ENCODE data around the gene NPAS3.
A peak's percentile ranks its signal among the peaks of the same experiment; 100 is the strongest.

The NPAS3 gene

GRCh38 chr14:33774723-33775470 is 836.2 kb downstream of the NPAS3 start:
- no peak for DNase-seq

DNA sequence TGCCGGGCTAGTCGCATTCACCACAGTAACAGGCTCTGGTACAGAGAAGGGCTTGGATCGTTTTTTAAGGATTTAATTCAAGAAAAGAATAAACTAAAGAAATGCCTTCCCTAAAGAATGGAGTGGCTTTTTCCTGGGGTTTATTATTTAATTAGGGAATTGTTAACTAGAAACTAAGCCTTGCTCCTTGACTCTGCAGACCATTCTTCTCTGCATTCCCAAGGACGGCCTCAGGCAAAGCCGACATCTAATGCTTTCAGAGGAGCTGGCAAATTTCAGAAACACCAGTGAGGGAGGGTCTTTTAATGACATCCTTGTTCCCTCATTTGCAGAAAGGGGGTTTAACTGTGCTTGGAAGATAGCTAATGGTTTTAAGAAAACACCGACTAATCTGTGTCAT is 838.2 kb downstream of the NPAS3 start:
- DNase-seq, result no peak

DNA sequence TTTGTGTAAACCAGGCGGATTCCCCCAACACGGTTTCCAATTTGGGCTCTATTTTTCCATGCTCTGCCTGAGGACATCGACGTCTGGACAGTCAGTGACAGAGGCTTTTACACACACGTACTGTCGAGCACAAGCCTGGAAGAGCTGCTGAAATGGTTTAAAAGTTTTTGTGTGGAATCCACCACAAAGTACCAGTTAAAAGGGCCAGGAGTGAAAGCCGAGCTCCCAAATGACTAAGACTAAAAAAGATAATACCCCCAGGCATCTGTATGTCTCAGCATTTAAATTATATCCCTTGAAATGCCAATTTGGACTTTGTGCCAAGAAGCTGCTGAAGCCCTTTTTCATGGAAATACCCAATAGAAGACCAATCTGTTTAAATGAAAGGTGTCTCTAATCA is 839.0 kb downstream of the NPAS3 start:
- no peak for DNase-seq

DNA sequence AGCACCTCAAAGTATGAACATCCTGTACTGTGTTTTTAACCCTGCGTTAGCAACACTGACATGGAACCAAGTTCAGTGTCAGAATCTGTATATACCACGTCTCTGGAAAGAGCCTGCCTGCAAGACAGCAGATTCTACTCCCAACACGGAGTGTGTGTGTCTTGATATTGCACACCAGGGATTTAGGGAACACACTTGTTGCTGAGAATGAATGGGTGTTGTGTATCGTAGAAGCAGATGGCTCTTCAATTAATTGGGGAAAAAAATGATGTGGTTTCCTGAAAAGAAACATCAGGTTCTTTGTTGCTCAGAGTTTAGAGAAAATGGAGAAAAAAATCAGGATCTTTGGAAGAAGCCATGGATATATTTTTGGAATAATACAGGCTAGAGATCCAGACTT is 841.4 kb downstream of the NPAS3 start:
- DNase-seq, result no peak

- DNase-seq, result no peak
These were observed 842.6 kb downstream of the NPAS3 start for GRCh38 chr14:33781236-33781635.

GRCh38 chr14:33782923-33783322 is 844.2 kb downstream of the NPAS3 start:
- DNase-seq, result no peak

GRCh38 chr14:33786091-33786825 is 847.6 kb downstream of the NPAS3 start:
- DNase-seq, result no peak

- DNase-seq, result no peak
These were observed 849.5 kb downstream of the NPAS3 start for GRCh38 chr14:33788161-33788560.

DNA sequence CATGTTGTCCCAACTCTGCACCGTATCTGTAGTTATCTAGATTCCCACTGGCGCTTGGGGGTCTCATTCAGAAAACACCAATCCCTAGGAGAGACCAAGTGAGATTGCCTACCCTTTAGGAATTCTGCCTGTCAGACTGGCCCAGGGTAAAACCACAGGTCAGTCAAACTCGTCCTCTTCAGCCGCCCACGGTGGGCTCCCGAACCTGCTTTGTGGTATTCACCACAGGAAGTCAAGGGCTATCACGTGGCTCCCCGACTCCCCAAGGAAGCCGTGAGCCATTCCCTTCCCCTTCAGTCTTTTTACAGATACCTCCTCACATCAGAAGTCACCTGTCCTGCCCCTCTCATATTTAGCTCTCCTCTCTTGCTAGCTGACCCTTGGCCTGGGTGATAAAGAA is 852.3 kb downstream of the NPAS3 start:
- no peak for DNase-seq

DNA sequence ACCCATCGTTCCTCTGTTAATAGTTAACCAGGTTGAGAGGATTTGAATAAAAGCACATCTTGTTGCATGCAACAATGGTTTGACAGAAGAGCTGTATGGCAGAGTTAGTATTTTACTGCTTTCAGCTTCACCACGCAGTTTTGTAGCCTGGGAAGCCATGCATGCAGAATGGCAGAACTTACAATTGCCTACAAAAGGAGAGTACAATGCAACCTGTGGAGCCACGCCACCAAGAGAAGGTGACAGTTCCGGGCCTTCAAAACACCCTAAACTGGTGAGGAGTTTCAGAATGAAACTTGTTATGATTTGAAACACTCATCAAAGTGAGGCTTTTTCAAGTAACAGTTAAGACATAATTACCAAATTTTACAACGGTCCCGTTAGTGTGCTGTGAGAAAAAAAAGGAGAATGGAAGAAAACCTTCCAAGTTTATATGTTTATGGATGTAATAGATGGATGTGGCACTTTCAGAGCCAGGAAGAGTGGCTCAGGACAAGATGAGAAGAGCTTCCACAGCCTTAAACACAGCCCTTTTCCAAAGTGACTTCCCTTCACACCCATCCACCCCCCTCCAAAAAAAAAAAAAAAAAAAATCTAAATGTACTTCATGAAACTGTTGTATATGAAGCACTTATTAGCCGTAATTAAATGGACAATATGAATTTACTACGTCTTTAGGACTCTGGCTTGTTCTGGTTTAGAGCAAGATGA is 853.5 kb downstream of the NPAS3 start:
- no peak for DNase-seq

DNA sequence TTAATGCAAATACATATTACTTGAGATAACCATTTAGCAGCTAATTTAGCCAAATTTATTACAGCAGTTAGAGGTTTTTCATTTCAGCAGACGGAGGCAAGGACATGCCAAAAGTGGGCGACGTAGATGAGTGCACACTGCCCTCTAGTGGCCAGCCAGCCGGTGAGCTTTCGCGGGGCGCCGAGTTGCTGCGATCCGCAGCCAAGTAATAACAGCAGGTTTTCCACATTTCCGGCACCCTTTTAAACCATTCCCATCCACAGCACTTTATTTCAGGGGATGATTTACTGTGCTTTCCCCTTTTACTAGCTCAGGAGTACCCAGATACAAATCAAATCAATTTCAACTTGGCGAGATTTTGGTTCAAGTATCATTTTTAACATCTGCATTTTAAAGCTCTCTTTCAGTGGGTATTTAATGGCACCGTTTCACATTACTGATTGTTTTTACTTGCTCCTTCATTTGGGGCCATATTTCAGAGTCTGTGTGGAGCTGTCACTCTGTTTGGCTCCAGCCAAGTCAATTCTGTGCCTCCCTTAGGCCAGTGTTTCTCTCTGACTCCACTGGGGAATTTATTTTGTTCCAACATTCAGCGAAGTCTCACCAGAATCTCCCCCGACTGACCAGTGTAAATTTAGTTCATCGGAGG is 854.2 kb downstream of the NPAS3 start:
- DNase-seq, result peak; percentile 72

- DNase-seq, result no peak
These were observed 854.9 kb downstream of the NPAS3 start for GRCh38 chr14:33793398-33794110.

DNA sequence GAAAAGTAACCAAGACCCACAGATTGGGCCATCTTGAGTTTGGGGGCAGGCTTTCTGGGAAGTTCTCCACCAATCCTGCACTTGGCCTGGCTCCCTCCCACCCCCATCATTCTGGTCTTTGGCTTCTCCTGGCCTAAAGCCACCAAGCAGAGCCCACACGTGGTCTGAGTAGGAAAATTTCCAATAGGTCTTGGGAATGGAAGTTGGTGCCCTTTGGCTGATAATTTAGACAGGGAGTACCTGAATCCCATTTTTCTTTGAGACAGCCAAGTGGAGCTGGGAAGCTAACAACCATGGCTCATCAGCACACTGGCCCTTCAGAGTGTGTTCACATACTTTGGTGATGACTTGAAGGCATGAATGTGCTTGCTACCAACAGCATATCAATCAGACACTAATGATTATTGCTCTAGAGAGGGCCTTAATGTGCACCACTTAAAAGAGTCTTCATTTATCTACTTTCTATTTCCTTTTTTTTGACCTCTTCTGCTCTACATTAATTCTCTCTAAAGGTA is 856.2 kb downstream of the NPAS3 start:
- DNase-seq, result no peak

- DNase-seq, result no peak
These were observed 857.7 kb downstream of the NPAS3 start for GRCh38 chr14:33796356-33796755.

DNA sequence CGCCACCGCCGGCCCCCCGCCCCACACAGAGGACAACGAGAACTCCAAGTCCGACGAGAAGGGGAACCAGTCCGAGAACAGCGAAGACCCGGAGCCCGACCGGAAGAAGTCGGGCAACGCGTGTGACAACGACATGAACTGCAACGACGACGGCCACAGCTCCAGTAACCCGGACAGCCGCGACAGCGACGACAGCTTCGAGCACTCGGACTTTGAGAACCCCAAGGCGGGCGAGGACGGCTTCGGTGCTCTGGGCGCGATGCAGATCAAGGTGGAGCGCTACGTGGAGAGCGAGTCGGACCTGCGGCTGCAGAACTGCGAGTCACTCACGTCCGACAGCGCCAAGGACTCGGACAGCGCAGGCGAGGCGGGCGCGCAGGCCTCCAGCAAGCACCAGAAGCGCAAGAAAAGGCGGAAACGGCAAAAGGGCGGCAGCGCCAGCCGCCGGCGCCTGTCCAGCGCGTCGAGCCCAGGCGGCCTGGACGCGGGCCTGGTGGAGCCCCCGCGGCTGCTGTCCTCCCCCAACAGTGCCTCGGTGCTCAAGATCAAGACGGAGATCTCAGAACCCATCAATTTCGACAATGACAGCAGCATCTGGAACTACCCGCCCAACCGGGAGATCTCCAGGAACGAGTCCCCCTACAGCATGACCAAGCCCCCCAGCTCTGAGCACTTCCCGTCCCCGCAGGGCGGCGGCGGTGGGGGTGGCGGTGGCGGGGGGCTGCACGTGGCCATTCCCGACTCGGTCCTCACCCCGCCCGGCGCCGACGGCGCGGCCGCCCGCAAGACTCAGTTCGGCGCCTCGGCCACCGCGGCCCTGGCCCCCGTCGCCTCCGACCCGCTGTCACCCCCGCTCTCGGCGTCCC is 861.3 kb downstream of the NPAS3 start:
- DNase-seq, result no peak

DNA sequence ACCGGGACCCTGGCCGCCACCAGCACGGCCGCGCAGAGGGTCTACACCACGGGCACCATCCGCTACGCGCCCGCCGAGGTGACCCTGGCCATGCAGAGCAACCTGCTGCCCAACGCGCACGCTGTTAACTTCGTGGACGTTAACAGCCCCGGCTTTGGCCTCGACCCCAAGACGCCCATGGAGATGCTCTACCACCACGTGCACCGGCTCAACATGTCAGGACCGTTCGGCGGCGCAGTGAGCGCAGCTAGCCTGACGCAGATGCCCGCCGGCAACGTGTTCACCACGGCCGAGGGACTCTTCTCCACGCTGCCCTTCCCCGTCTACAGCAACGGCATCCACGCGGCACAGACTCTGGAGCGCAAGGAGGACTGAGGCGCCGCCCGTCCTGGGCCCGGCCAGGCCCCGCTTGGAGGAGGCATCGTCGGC is 862.1 kb downstream of the NPAS3 start:
- DNase-seq, result no peak

- DNase-seq, result no peak
These were observed 864.1 kb downstream of the NPAS3 start for GRCh38 chr14:33802737-33803136.

DNA sequence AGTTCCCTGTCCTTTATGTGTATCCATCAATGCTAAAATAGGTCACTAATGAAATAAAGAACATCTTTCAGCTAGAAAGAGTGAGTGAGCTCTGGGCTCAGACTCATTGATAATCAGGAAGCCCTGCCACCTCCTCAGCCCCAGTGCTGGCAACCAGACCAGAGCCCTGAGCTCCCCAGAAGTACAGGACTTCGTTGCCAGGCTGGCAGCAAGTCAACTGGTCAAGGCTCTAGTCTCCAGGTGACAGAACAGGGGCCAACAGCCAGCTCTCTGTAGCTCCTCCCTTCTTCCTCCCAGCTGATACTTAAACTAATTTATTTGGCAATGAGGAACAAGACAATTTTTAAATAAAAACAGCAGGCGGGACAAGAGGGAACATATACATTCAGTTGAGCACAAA is 866.9 kb downstream of the NPAS3 start:
- DNase-seq, result no peak

DNA sequence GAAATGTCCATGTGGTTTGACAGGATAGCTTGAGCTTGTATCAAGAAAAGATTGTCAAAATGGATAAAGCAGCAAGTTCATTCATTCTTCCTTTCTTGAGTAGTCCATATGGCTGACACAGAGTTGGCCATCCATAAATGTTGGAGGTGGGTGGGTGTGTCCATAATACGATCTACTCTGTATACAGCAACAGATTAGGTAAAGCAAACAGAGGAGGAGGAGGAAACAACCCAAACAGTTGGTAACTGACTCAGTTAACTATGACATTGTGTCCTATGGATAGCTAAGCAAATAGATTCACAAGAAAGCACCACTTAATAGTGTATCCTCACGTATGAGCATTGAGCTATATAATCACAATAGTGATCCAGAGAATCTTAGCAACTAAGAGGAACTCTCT is 868.2 kb downstream of the NPAS3 start:
- no peak for DNase-seq

DNA sequence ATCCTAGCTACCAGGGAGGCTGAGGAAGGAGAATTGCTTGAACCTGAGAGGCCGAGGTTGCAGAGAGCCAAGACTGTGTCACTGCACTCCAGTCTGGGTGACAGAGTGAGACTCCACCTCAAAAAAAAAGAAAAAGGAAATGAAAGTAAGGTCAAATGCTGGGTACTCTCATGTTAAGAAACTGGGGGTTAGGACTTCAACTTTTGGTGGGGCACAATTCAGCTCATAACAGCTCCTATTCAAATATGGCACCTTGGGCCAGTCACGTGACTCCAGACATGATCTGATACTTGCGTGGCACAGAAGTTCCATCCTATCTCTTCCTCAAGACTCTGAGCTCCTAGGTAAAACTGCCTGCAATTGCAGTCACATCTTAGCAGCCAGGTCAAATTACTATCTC is 869.5 kb downstream of the NPAS3 start:
- DNase-seq, result no peak

- DNase-seq, result peak; percentile 29
These were observed 870.8 kb downstream of the NPAS3 start for GRCh38 chr14:33809396-33809981.

Data from NCI-H774 (cell line).